Neutrophil (primary cell): ENCODE results near the gene GK.
A peak's percentile ranks its signal among the peaks of the same experiment; 100 is the strongest.

Experiments
- H3K27ac ChIP-seq: fragments of 200-600 bp; sonication (generic); 2 replicates; pipeline ENCODE4 v1.5.1; 2016; ENCODE audit warnings: mild to moderate bottlenecking, moderate library complexity
- H3K27me3 ChIP-seq: fragments of 200-600 bp; sonication (generic); 2 replicates; pipeline ENCODE4 v1.6.0; 2016; ENCODE audit warnings: mild to moderate bottlenecking
- H3K36me3 ChIP-seq: fragments of 200-600 bp; sonication (generic); 2 replicates; pipeline ENCODE4 v1.5.1; 2017
- H3K4me1 ChIP-seq, 2 experiments: fragments of 200-600 bp in 1 of 2; sonication (generic) in 1 of 2; 1 replicate in 1 of 2; 2 replicates in 1 of 2; pipeline versions ENCODE4 v1.5.1 to v1.6.1; 2013 to 2016; ENCODE audit warnings: low read depth in 1 of 2, low read length in 1 of 2, mild to moderate bottlenecking in 1 of 2, moderate library complexity in 1 of 2; ENCODE audit not compliant: control insufficient read depth in 1 of 2, insufficient read depth in 1 of 2
- H3K4me3 ChIP-seq, 2 experiments: fragments of 200-600 bp in 1 of 2; sonication (generic) in 1 of 2; 1 replicate in 1 of 2; 2 replicates in 1 of 2; pipeline ENCODE4 v1.5.1; 2013 to 2016; ENCODE audit warnings: low read depth in 1 of 2, low read length in 1 of 2, mild to moderate bottlenecking in 1 of 2, moderate library complexity in 1 of 2
- H3K9me3 ChIP-seq: fragments of 200-600 bp; sonication (generic); 2 replicates; pipeline ENCODE4 v1.5.1; 2016
- TF ChIP-seq, protein P1 (sequence below): fragments of 200-600 bp; sonication (generic); IDR thresholded peaks from 2 replicates; pipeline ENCODE4 v1.5.1; 2016; ENCODE audit warnings: antibody characterized with exemption

The GK gene

DNA sequence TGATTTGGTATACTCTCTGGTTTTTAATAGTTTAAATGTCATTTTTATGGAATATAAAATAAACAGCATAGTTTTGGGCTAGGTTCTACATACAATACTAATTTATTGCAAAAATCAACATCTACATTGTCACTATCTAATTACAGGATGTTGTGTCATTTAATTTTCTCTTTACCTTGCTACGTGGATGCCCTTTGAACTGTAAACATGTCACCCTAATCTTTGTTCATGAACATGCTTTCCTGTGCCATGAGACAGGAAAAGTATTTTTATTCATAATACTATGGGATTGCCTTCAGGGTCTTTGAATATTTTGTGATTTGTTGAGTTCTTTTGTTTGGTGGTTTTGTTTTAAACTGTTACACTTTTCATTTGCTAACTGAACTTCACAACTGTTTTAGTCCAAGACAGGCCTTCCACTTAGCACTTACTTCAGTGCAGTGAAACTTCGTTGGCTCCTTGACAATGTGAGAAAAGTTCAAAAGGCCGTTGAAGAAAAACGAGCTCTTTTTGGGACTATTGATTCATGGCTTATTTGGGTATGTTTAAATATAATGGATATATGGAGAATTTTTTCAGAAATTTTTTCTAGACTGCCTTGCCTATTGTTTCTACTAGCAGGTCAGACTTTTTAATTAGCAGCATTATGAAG lies 40.9 kb downstream of the GK start:
- no peak overlapping the region for H3K4me3 ChIP-seq
- H3K27ac ChIP-seq: peak overlapping the region; percentile 15
- no peaks in the 10 kb centered on the region for H3K27me3 ChIP-seq
- peaks cover 62% of the 10 kb centered on the region for H3K36me3 ChIP-seq
- no peaks in the 10 kb centered on the region for H3K9me3 ChIP-seq
- no peaks in the 10 kb centered on the region for H3K4me1 ChIP-seq
- TF ChIP-seq, protein P1, sequence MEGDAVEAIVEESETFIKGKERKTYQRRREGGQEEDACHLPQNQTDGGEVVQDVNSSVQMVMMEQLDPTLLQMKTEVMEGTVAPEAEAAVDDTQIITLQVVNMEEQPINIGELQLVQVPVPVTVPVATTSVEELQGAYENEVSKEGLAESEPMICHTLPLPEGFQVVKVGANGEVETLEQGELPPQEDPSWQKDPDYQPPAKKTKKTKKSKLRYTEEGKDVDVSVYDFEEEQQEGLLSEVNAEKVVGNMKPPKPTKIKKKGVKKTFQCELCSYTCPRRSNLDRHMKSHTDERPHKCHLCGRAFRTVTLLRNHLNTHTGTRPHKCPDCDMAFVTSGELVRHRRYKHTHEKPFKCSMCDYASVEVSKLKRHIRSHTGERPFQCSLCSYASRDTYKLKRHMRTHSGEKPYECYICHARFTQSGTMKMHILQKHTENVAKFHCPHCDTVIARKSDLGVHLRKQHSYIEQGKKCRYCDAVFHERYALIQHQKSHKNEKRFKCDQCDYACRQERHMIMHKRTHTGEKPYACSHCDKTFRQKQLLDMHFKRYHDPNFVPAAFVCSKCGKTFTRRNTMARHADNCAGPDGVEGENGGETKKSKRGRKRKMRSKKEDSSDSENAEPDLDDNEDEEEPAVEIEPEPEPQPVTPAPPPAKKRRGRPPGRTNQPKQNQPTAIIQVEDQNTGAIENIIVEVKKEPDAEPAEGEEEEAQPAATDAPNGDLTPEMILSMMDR: no peak

DNA sequence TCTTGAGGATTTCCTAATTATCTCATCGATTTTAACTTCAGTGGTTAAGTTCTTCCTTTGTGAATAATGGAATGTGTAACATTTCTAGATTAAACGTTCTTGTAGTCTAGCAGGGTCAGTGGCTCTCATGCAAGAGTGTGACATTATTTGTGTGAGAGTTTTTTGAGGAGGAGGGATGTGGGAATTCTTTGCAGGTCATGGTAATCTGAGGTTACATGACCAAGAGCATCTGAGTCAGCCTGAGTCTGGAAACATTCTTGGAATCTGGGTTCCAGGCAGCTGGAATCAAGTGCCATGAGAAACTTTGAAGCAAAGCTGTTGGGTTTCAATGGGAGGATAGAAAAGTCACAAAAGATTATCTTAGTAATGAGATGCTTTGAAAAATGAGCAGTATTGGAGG lies 49.5 kb downstream of the GK start:
- Histone ChIP-seq H3K4me3 (no peak overlapping the region), H3K27ac (no peak overlapping the region), H3K9me3 (no peaks in the 10 kb centered on the region), H3K27me3 (no peaks in the 10 kb centered on the region), H3K36me3 (peaks cover 42% of the 10 kb centered on the region), H3K4me1 (no peaks in the 10 kb centered on the region)
- TF ChIP-seq, protein P1: no peak

DNA sequence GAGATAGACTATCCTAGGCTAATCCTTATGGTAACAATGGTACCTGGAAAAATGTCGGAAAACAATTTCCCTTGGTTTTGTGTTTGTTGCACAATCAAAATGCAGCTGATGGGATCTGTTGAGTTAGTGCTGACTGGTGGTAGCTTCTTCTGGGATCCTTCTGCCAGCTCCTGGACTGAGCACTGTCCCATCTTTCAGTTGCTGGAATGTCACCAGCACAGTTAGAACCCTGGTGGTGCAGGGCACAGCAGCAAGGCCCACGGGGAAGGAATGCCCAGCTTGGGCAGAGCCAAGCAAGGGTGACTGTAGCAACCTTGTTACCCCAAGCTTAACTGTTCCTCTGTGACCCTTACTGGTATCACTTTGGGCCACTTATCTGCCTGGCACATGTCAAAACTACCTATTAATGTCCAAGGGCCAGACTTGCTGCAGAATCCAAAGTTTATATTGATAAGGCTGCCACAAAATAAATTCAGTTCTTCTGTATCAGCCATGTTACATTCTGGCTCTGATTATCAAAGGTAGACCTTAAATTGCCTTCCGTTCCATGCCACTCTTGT lies 53.1 kb downstream of the GK start:
- H3K4me3 ChIP-seq: no peak overlapping the region
- H3K27ac ChIP-seq: no peak overlapping the region
- TF ChIP-seq, protein P1: no peak
- H3K4me1 ChIP-seq: no peaks in the 10 kb centered on the region
- H3K36me3 ChIP-seq: peaks cover 44% of the 10 kb centered on the region
- no peaks in the 10 kb centered on the region for H3K9me3 ChIP-seq
- no peaks in the 10 kb centered on the region for H3K27me3 ChIP-seq

DNA sequence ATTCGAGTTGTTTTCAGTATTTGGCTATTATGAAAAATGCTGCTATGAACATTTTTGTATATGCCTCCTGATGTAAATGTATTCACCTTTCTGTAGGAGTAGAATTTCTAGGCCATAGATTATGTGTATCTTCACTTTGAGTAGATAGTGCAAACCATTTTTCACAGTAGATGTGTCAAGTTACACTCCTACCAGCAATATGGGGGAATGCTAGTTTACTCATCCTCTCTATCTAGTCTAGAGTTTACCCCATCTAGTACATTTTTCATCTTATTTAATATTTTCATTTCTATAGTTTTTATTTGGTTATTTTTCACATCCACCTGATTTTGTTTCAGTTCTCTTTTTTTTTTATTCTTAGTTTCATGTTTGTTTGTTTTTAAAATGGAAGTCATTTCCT lies 59.0 kb downstream of the GK start:
- no peaks in the 10 kb centered on the region for H3K4me1 ChIP-seq
- TF ChIP-seq, protein P1: no peak
- H3K4me3 ChIP-seq: no peak overlapping the region
- peaks cover 60% of the 10 kb centered on the region for H3K36me3 ChIP-seq
- no peaks in the 10 kb centered on the region for H3K27me3 ChIP-seq
- H3K9me3 ChIP-seq: no peaks in the 10 kb centered on the region
- H3K27ac ChIP-seq: no peak overlapping the region

DNA sequence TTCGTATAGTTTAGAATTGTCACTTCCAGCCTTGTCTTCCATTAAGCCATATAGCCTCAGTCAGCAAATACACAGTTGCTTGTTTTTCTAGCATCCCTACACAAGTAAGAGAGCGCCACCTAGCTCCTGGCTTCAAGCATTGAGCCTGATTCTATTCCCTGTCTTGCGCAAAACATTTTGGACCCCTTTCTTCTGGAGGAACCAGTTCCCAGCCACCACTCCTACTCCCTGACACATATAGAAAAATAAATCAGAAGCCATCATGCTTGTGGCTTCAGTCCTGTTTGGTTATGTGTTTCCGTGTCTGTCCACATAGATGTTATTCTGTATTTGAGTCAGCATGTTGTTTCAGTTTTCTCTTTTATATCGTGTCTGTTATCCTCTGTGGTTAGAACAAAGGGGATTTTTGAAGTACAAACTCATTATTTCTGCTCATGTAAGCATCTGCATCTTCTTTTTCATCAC lies 59.9 kb downstream of the GK start:
- Histone ChIP-seq H3K4me1 (no peaks in the 10 kb centered on the region), H3K27ac (no peak overlapping the region), H3K27me3 (no peaks in the 10 kb centered on the region), H3K36me3 (peaks cover 65% of the 10 kb centered on the region), H3K9me3 (no peaks in the 10 kb centered on the region), H3K4me3 (no peak overlapping the region)
- TF ChIP-seq, protein P1: no peak
